SK-N-SH (cell line): Measurements from ENCODE around the gene PAFAH1B2. TPM values are rescaled to one million over a fixed set of nuclear protein-coding genes. Genes with fewer than 3 reads are reported as not detected.
A peak's percentile ranks its signal among the peaks of the same experiment; 100 is the strongest.

Experiments used
- CTCF ChIA-PET: fragments of 300-600, 350-600 bp; formaldehyde crosslinking; extraction: SDS; loops from one replicate; lab custom pipeline; 2021; lab: Yijun Ruan, JAX
- POLR2A ChIA-PET: fragments of 350-600 bp; sonication (Branson Sonifier 250); formaldehyde crosslinking; extraction: SDS; loops from one replicate; lab custom pipeline; 2020; ENCODE audit warnings: antibody characterized with exemption, inconsistent platforms; lab: Yijun Ruan, JAX
- DNase-seq: peaks from one replicate; pipeline ENCODE4 v3.0.0; 2012
- H2AFZ ChIP-seq: fragments of 200-600 bp; sonication (generic); 2 replicates; pipeline ENCODE4 v1.8.1; 2016; ENCODE audit warnings: antibody characterized with exemption, mild to moderate bottlenecking, low read depth
- H3F3A ChIP-seq: fragments of 200-600 bp; sonication (generic); replicated peaks from 2 replicates; pipeline ENCODE3; 2016; ENCODE audit warnings: antibody characterized with exemption, mild to moderate bottlenecking; ENCODE audit not compliant: insufficient read depth
- H3K27ac ChIP-seq, 2 experiments: fragments of 200-500 bp in 1 of 2; fragments of 200-600 bp in 1 of 2; sonication (Bioruptor generic) in 1 of 2; sonication (generic), shearing (Covaris generic) in 1 of 2; 2 replicates each; pipeline versions ENCODE4 v1.5.1 to v1.6.1; 2014 to 2016; ENCODE audit warnings: low read depth in 2 of 2, inconsistent platforms in 1 of 2, low read length in 1 of 2, mild to moderate bottlenecking in 1 of 2, mixed read lengths in 1 of 2
- H3K27me3 ChIP-seq: fragments of 200-600 bp; sonication (generic), shearing (Covaris generic); 2 replicates; pipeline ENCODE4 v1.6.1; 2016; ENCODE audit warnings: mixed run types; ENCODE audit not compliant: insufficient read depth
- H3K36me3 ChIP-seq, 2 experiments: fragments of 200-500 bp in 1 of 2; fragments of 200-600 bp in 1 of 2; sonication (Bioruptor generic) in 1 of 2; sonication (generic) in 1 of 2; replicated peaks in 1 of 2; 2 replicates each; pipeline versions ENCODE3 to v1.5.1; 2014 to 2016; ENCODE audit warnings: low read length in 1 of 2, mild to moderate bottlenecking in 1 of 2; ENCODE audit not compliant: insufficient read depth in 2 of 2, control insufficient read depth in 1 of 2
- H3K4me1 ChIP-seq, 2 experiments: fragments of 200-500 bp in 1 of 2; fragments of 200-600 bp in 1 of 2; sonication (Bioruptor generic) in 1 of 2; sonication (generic), shearing (Covaris generic) in 1 of 2; 2 replicates each; pipeline versions ENCODE4 v1.5.1 to v1.6.1; 2014 to 2016; ENCODE audit warnings: low read depth in 1 of 2, low read length in 1 of 2, mixed run types in 1 of 2; ENCODE audit not compliant: insufficient read depth in 2 of 2, control insufficient read depth in 1 of 2
- H3K4me2 ChIP-seq: fragments of 200-600 bp; sonication (generic), shearing (Covaris generic); 2 replicates; pipeline ENCODE4 v1.6.1; 2017; ENCODE audit warnings: mixed run types
- H3K4me3 ChIP-seq, 2 experiments: fragments of 200-500 bp in 1 of 2; fragments of 200-600 bp in 1 of 2; sonication (Bioruptor generic) in 1 of 2; sonication (generic), shearing (Covaris generic) in 1 of 2; 2 replicates each; pipeline versions ENCODE4 v1.5.1 to v1.8.1; 2014 to 2016; ENCODE audit warnings: low read depth in 2 of 2, inconsistent platforms in 1 of 2, low read length in 1 of 2, mild to moderate bottlenecking in 1 of 2, mixed read lengths in 1 of 2, moderate library complexity in 1 of 2
- H3K79me2 ChIP-seq: fragments of 200-600 bp; sonication (generic); 2 replicates; pipeline ENCODE4 v1.8.1; 2017; ENCODE audit warnings: mild to moderate bottlenecking; ENCODE audit not compliant: insufficient read depth
- H3K9ac ChIP-seq: fragments of 200-600 bp; sonication (generic); 2 replicates; pipeline ENCODE4 v1.6.1; 2017; ENCODE audit warnings: mixed run types
- H3K9me2 ChIP-seq: fragments of 200-600 bp; sonication (generic); 2 replicates; pipeline ENCODE4 v1.6.1; 2017; ENCODE audit warnings: mixed run types
- H3K9me3 ChIP-seq: fragments of 200-600 bp; sonication (generic); 2 replicates; pipeline ENCODE4 v1.6.1; 2017; ENCODE audit warnings: mixed run types, mild to moderate bottlenecking, moderate library complexity
- H4K20me1 ChIP-seq: fragments of 200-600 bp; sonication (generic); 2 replicates; pipeline ENCODE4 v1.6.1; 2017; ENCODE audit warnings: mild to moderate bottlenecking, mixed run types; ENCODE audit not compliant: insufficient read depth
- CHD2 ChIP-seq: fragments of 150-350 bp; IDR thresholded peaks from 2 replicates; pipeline ENCODE4 v1.6.1; 2018; ENCODE audit warnings: low read length; ENCODE audit not compliant: partially characterized antibody
- ELF1 ChIP-seq: IDR thresholded peaks from 2 replicates; pipeline ENCODE4 v1.4.0; 2012
- EZH2phosphoT487 ChIP-seq: fragments of 200-600 bp; sonication (generic); IDR thresholded peaks from 2 replicates; pipeline ENCODE4 v1.6.1; 2017; ENCODE audit warnings: low read depth, mixed run types, mild to moderate bottlenecking, antibody characterized with exemption, moderate library complexity, borderline replicate concordance
- FOSL2 ChIP-seq: IDR thresholded peaks from 2 replicates; pipeline ENCODE4 v1.4.0; 2012; ENCODE audit warnings: low read depth, mild to moderate bottlenecking, moderate library complexity, borderline replicate concordance
- FOXJ3 ChIP-seq: sonication (generic); formaldehyde crosslinking; IDR thresholded peaks from 2 replicates; pipeline ENCODE4 v1.5.1; 2020; ENCODE audit warnings: mild to moderate bottlenecking, missing genetic modification reagents
- GABPA ChIP-seq: IDR thresholded peaks from 2 replicates; pipeline ENCODE4 v1.4.0; 2012; ENCODE audit warnings: low read depth, mild to moderate bottlenecking
- GATA2 ChIP-seq: sonication (generic); formaldehyde crosslinking; IDR thresholded peaks from 2 replicates; pipeline ENCODE4 v1.5.0; 2020; ENCODE audit warnings: mild to moderate bottlenecking, missing genetic modification reagents
- NFIC ChIP-seq: IDR thresholded peaks from 2 replicates; pipeline ENCODE4 v1.4.0; 2012; ENCODE audit warnings: borderline replicate concordance
- NRF1 ChIP-seq: IDR thresholded peaks from 2 replicates; pipeline ENCODE4 v1.6.1; 2012; ENCODE audit warnings: low read depth, mild to moderate bottlenecking, low read length
- RAD21 ChIP-seq: IDR thresholded peaks from 2 replicates; pipeline ENCODE4 v1.6.1; 2012; ENCODE audit warnings: mild to moderate bottlenecking, low read length
- SIN3A ChIP-seq: IDR thresholded peaks from 2 replicates; pipeline ENCODE4 v1.6.1; 2012; ENCODE audit warnings: low read depth, mild to moderate bottlenecking, low read length, moderate library complexity, borderline replicate concordance
- TCF12 ChIP-seq: IDR thresholded peaks from 2 replicates; pipeline ENCODE4 v1.4.0; 2012
- WGBS: methylation state at CpG from one replicate; pipeline ENCODE4 v1.1.6; 2017; ENCODE audit warnings: low lambda C conversion rate; 5-methylcytosine and 5-hydroxymethylcytosine counted together
- polyA plus RNA-seq, 3 experiments: library from polyadenylated mRNA; depleted of rRNA; stranded (reverse); fragments of >200 nt; gene quantifications; 2 replicates each; pipeline ENCODE4 v1.2.3, GENCODE V29; 2012
- TF ChIP-seq, protein P1 (sequence below): fragments of 200-600 bp; sonication (generic); IDR thresholded peaks from 2 replicates; pipeline ENCODE4 v1.6.1; 2017; ENCODE audit warnings: antibody characterized with exemption, mild to moderate bottlenecking, moderate library complexity
- TF ChIP-seq, protein P2 (sequence below): IDR thresholded peaks from 2 replicates; pipeline ENCODE4 v1.4.0; 2012; ENCODE audit warnings: low read depth, borderline replicate concordance
- TF ChIP-seq, protein P3 (sequence below): fragments of 150-350 bp; IDR thresholded peaks from 2 replicates; pipeline ENCODE4 v1.6.1; 2016; ENCODE audit warnings: mild to moderate bottlenecking, low read depth, low read length
- TF ChIP-seq, protein P4 (sequence below): IDR thresholded peaks from 2 replicates; pipeline ENCODE4 v1.4.0; 2012; ENCODE audit warnings: low read depth, borderline replicate concordance

The PAFAH1B2 gene
- polyA plus RNA-seq, 1 of the 3 experiments (the other 2 are of a cell fraction), result 19.6 TPM

DNA sequence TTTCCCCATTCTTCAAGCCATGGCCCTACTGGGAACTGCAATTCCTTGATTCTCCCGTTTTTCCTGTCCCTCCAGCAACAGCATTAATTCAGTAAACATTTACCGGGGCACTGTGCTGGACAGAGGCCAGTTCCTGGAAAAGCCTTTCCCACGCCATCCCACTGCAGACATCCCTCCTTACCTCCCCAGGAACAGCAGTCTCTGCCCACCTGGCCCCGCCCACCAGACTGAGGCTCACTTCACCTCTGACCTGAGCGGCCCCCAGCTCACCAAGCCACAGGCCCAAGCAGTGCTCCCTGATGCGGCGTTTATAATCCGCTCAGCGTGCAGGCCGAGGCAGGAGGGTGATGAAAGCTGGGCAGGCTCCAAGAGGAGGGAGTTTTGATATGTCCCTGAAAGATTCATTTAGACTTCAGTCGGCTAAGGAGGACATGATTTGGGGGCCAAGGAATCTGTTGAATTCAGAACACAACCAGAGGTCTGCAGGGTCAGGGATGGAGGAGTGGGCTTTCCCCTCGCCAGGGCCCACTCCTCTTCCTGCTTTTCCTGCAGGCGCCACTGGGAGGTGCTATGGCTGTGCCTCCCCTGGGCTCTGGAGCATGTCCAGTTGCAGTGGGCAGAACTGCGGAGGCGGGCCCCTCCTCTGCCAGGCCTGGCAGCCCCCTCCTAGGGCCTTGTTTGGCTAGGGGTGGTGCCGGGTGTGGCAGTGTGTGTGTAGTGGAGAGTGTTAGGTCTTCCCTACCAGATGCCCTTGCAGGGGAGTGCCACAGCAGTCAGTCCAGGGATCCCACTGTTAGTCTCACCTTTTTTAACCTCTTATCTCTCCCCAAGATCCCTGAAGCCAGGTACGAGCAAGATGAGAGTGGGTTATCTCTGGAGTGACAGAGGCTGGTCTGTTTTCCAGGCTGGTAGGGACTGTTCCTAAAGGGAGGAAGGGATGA lies 53.7 kb downstream of the PAFAH1B2 start:
- Histone ChIP-seq H2AFZ (no peak overlapping the region), H3K4me3 (peak overlapping the region in 1 of 2 experiments; percentile 51; a peak in 1 of 4 replicates), H3F3A (peaks cover 8% of the 10 kb centered on the region), H3K27me3 (no peaks in the 10 kb centered on the region), H3K36me3 (peaks cover 0 to 4% of the 10 kb centered on the region in 2 experiments), H3K4me2 (peak overlapping the region; percentile 77)
- CTCF ChIA-PET, result interaction anchor here (0.7 to 2.0 kb wide), 6 partner anchors 12 to 75 kb away, joined by 3 to 6 read pairs (median 3); no protein-coding TSS in a partner anchor
- WGBS, result 93% methylated on average over 14 of the region's 17 CpGs
- peak; percentile 77 for DNase-seq
- POLR2A ChIA-PET, result interaction anchor here (0.6 to 1.1 kb wide), 3 partner anchors 17 to 24 kb away, joined by 3 to 4 read pairs (median 3); partner anchors contain the start of gene SIDT2
- TF ChIP-seq, protein P1, sequence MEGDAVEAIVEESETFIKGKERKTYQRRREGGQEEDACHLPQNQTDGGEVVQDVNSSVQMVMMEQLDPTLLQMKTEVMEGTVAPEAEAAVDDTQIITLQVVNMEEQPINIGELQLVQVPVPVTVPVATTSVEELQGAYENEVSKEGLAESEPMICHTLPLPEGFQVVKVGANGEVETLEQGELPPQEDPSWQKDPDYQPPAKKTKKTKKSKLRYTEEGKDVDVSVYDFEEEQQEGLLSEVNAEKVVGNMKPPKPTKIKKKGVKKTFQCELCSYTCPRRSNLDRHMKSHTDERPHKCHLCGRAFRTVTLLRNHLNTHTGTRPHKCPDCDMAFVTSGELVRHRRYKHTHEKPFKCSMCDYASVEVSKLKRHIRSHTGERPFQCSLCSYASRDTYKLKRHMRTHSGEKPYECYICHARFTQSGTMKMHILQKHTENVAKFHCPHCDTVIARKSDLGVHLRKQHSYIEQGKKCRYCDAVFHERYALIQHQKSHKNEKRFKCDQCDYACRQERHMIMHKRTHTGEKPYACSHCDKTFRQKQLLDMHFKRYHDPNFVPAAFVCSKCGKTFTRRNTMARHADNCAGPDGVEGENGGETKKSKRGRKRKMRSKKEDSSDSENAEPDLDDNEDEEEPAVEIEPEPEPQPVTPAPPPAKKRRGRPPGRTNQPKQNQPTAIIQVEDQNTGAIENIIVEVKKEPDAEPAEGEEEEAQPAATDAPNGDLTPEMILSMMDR, result peak; percentile 49
- no peak for TF ChIP-seq TCF12
- TF ChIP-seq, all 33 proteins: peak for 1
- Histone ChIP-seq H3K9ac (peak overlapping the region; percentile 64), H3K9me2 (no peaks in the 10 kb centered on the region), H3K4me1 (peaks cover 9 to 13% of the 10 kb centered on the region in 2 experiments; a peak in 3 of 4 replicates), H3K9me3 (no peaks in the 10 kb centered on the region), H4K20me1 (peaks cover 11% of the 10 kb centered on the region; the same call in 1 of the 2 replicates), H3K27ac (peak overlapping the region in 1 of 2 experiments; percentile 75; a peak in 3 of 4 replicates), H3K79me2 (peaks cover 55% of the 10 kb centered on the region)

DNA sequence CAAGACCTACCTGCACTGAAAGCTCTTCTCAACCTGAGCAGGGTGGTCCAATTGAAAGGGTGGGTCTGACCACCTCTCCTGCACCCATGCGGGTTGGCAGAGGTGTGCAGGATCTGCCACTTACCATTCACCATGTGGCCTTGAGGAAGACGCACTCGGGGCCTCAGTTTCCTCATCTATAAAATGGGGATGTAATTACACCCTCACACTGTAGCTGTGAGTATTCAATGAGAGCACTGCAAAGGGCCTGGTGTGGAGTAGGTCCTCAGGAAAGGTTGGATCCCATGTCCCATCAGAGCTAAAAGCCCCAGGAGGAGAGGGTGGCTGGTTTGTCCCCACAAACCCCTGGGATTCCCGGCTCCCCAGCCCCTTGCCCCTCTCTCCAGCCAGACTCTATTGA lies 54.5 kb downstream of the PAFAH1B2 start:
- peaks cover 62% of the 10 kb centered on the region for H3K79me2 ChIP-seq
- peak overlapping the region; percentile 58 to 75 for H3K27ac ChIP-seq
- peak overlapping the region; percentile 77 for H3K4me2 ChIP-seq
- no peaks in the 10 kb centered on the region for H3K9me3 ChIP-seq
- 0 out of 2 replicates have a peak overlapping the region, but pooled peaks have one; percentile 50 for H2AFZ ChIP-seq
- H4K20me1 ChIP-seq, result peaks cover 19% of the 10 kb centered on the region; the same call in 1 of the 2 replicates
- H3K9ac ChIP-seq, result peak overlapping the region; percentile 64
- no peak for DNase-seq
- ChIA-PET POLR2A (no interaction called here), CTCF (interaction anchor here (1.0 to 1.2 kb wide), 4 partner anchors 13 to 19 kb away, joined by 3 to 4 read pairs (median 3); no protein-coding TSS in a partner anchor)
- TF ChIP-seq RAD21 (no peak), GABPA (no peak), ELF1 (no peak), FOXJ3 (CRISPR knock-in tag) (no peak), CHD2 (no peak), FOSL2 (no peak), EZH2phosphoT487 (no peak), GATA2 (CRISPR knock-in tag) (no peak), NFIC (no peak), NRF1 (no peak), SIN3A (no peak)
- TF ChIP-seq, protein P2, sequence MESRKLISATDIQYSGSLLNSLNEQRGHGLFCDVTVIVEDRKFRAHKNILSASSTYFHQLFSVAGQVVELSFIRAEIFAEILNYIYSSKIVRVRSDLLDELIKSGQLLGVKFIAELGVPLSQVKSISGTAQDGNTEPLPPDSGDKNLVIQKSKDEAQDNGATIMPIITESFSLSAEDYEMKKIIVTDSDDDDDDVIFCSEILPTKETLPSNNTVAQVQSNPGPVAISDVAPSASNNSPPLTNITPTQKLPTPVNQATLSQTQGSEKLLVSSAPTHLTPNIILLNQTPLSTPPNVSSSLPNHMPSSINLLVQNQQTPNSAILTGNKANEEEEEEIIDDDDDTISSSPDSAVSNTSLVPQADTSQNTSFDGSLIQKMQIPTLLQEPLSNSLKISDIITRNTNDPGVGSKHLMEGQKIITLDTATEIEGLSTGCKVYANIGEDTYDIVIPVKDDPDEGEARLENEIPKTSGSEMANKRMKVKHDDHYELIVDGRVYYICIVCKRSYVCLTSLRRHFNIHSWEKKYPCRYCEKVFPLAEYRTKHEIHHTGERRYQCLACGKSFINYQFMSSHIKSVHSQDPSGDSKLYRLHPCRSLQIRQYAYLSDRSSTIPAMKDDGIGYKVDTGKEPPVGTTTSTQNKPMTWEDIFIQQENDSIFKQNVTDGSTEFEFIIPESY, result no peak
- TF ChIP-seq, protein P3, sequence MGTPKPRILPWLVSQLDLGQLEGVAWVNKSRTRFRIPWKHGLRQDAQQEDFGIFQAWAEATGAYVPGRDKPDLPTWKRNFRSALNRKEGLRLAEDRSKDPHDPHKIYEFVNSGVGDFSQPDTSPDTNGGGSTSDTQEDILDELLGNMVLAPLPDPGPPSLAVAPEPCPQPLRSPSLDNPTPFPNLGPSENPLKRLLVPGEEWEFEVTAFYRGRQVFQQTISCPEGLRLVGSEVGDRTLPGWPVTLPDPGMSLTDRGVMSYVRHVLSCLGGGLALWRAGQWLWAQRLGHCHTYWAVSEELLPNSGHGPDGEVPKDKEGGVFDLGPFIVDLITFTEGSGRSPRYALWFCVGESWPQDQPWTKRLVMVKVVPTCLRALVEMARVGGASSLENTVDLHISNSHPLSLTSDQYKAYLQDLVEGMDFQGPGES, result no peak
- TF ChIP-seq, protein P4, sequence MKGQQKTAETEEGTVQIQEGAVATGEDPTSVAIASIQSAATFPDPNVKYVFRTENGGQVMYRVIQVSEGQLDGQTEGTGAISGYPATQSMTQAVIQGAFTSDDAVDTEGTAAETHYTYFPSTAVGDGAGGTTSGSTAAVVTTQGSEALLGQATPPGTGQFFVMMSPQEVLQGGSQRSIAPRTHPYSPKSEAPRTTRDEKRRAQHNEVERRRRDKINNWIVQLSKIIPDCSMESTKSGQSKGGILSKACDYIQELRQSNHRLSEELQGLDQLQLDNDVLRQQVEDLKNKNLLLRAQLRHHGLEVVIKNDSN, result no peak
- peaks cover 10% of the 10 kb centered on the region for H3F3A ChIP-seq
- H3K9me2 ChIP-seq, result no peaks in the 10 kb centered on the region
- peaks cover 9 to 13% of the 10 kb centered on the region in 2 experiments; a peak in 3 of 4 replicates for H3K4me1 ChIP-seq
- peaks cover 0 to 4% of the 10 kb centered on the region in 2 experiments for H3K36me3 ChIP-seq
- WGBS, result 89% methylated on average over 3 of the region's 4 CpGs
- H3K27me3 ChIP-seq, result no peaks in the 10 kb centered on the region
- H3K4me3 ChIP-seq, result peak overlapping the region; percentile 43 to 51; a peak in 3 of 4 replicates
